HFFc6 (cell line): Measurements from ENCODE around the gene PARD3. TPM values are rescaled to one million over a fixed set of nuclear protein-coding genes. Genes with fewer than 3 reads are reported as not detected.

ENCODE experiments used
- DNase-seq: peaks from one replicate; pipeline ENCODE4 v3.0.0-alpha.2; 2018
- H3K27ac Mint-ChIP-seq: 2 replicates; pipeline ENCODE4 v1.8.0; 2020; ENCODE audit warnings: mild to moderate bottlenecking, mixed read lengths
- H3K27me3 Mint-ChIP-seq: 2 replicates; pipeline ENCODE4 v1.8.0; 2021; ENCODE audit warnings: mild to moderate bottlenecking, moderate library complexity, mixed read lengths; ENCODE audit not compliant: insufficient read depth
- H3K36me3 Mint-ChIP-seq: 2 replicates; pipeline ENCODE4 v1.8.0; 2021; ENCODE audit warnings: low read depth, mixed read lengths
- H3K4me1 Mint-ChIP-seq: 2 replicates; pipeline ENCODE4 v1.8.0; 2020; ENCODE audit warnings: low read depth, mixed read lengths
- H3K4me3 Mint-ChIP-seq: 2 replicates; pipeline ENCODE4 v1.8.0; 2020; ENCODE audit warnings: mild to moderate bottlenecking, moderate library complexity, mixed read lengths
- H3K9me3 Mint-ChIP-seq: 2 replicates; pipeline ENCODE4 v1.8.0; 2020; ENCODE audit warnings: mild to moderate bottlenecking, mixed read lengths
- CTCF ChIP-seq: fragments of 200-600 bp; sonication (generic); IDR thresholded peaks from 2 replicates; pipeline ENCODE4 v1.5.0; 2021; ENCODE audit warnings: antibody characterized with exemption, mild to moderate bottlenecking
- total RNA-seq, 6 experiments: library from RNA; stranded (reverse); fragmentation: NEBNext Ultra II Directional; extraction: Animal tissue kit (Norgen Biotek cat#: 25700); gene quantifications; 2 replicates in 1 of 6; 3 replicates in 5 of 6; pipeline ENCODE4 v1.2.3, GENCODE V29; 2021

PARD3 gene
- total RNA-seq, 6 experiments from 2014 or later: 19.9 to 24.3 (median 23.1) TPM

- H3K4me3 Mint-ChIP-seq: no peak overlapping the region
Observed at GRCh38 chr10:34247560-34247959, 567.5 kb downstream of the PARD3 start.

GRCh38 chr10:34244756-34245484 lies 570.2 kb downstream of the PARD3 start:
- Mint-ChIP-seq H3K4me1 (no peaks in the 10 kb centered on the region), H3K27me3 (no peaks in the 10 kb centered on the region; the same call in 1 of the 2 replicates), H3K9me3 (no peaks in the 10 kb centered on the region), H3K4me3 (no peak overlapping the region), H3K36me3 (no peaks in the 10 kb centered on the region), H3K27ac (no peak overlapping the region)
- DNase-seq: no peak
- no peak for TF ChIP-seq CTCF

More at GRCh38 chr10:34247560-34247959, 567.5 kb downstream of the PARD3 start:
- no peak overlapping the region for H3K27ac Mint-ChIP-seq
- no peak for TF ChIP-seq CTCF
- no peaks in the 10 kb centered on the region for H3K36me3 Mint-ChIP-seq
- H3K9me3 Mint-ChIP-seq: no peaks in the 10 kb centered on the region
- no peaks in the 10 kb centered on the region for H3K4me1 Mint-ChIP-seq
- DNase-seq: no peak
- H3K27me3 Mint-ChIP-seq: no peaks in the 10 kb centered on the region; the same call in 1 of the 2 replicates

- no peak for TF ChIP-seq CTCF
Observed at GRCh38 chr10:34241226-34242000, 573.7 kb downstream of the PARD3 start.

GRCh38 chr10:34240039-34240438 lies 575.1 kb downstream of the PARD3 start:
- Mint-ChIP-seq H3K4me3 (no peak overlapping the region), H3K27me3 (no peaks in the 10 kb centered on the region; the same call in 1 of the 2 replicates), H3K27ac (no peak overlapping the region)

More at GRCh38 chr10:34241226-34242000, 573.7 kb downstream of the PARD3 start:
- Mint-ChIP-seq H3K9me3 (no peaks in the 10 kb centered on the region), H3K36me3 (no peaks in the 10 kb centered on the region), H3K4me3 (no peak overlapping the region), H3K4me1 (no peaks in the 10 kb centered on the region), H3K27me3 (no peaks in the 10 kb centered on the region; the same call in none of the 2 replicates), H3K27ac (no peak overlapping the region)
- no peak for DNase-seq

More at GRCh38 chr10:34240039-34240438, 575.1 kb downstream of the PARD3 start:
- no peak for TF ChIP-seq CTCF
- DNase-seq: no peak
- Mint-ChIP-seq H3K4me1 (peaks cover 7% of the 10 kb centered on the region; the same call in 1 of the 2 replicates), H3K36me3 (no peaks in the 10 kb centered on the region), H3K9me3 (no peaks in the 10 kb centered on the region)
